D721Med (cell line): ENCODE data around the gene SUMO1.

Experiments used
- DNase-seq: peaks from one replicate; pipeline ENCODE4 v3.0.0; 2011; ENCODE audit warnings: low spot score; ENCODE audit not compliant: insufficient read length
- FAIRE-seq: peaks from 2 replicates; lab custom pipeline; 2011; peaks lifted over from hg19 to GRCh38; lab: Jason Lieb, UNC
- TF ChIP-seq, protein P1 (sequence below): IDR thresholded peaks from 2 replicates; pipeline ENCODE4 v1.5.1; 2012; ENCODE audit warnings: mild to moderate bottlenecking, control low read depth; ENCODE audit not compliant: insufficient read depth; ENCODE audit errors: missing control alignments

The SUMO1 gene

DNA sequence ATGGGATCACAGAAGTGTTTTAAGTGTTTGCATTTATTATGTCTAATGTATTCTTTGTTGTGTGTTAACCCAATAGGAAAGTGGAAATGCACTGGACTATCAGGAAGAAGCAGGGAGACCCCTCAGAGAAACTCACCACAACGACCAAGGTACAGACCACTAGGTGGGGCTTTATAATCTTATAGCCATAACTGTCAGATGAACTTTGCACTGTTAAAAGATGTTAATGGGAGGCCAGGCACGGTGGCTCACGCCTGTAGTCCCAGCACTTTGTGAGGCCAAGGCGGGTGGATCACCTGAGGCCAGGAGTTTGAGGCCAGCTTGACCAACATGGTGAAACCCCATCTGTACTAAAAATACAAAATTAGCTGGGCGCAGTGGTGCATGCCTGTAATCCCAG is 73.2 kb downstream of the SUMO1 start:
- no peak for FAIRE-seq
- TF ChIP-seq, protein P1, sequence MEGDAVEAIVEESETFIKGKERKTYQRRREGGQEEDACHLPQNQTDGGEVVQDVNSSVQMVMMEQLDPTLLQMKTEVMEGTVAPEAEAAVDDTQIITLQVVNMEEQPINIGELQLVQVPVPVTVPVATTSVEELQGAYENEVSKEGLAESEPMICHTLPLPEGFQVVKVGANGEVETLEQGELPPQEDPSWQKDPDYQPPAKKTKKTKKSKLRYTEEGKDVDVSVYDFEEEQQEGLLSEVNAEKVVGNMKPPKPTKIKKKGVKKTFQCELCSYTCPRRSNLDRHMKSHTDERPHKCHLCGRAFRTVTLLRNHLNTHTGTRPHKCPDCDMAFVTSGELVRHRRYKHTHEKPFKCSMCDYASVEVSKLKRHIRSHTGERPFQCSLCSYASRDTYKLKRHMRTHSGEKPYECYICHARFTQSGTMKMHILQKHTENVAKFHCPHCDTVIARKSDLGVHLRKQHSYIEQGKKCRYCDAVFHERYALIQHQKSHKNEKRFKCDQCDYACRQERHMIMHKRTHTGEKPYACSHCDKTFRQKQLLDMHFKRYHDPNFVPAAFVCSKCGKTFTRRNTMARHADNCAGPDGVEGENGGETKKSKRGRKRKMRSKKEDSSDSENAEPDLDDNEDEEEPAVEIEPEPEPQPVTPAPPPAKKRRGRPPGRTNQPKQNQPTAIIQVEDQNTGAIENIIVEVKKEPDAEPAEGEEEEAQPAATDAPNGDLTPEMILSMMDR = no peak
- no peak for DNase-seq

- FAIRE-seq (peak; percentile 76), DNase-seq (no peak)
- TF ChIP-seq, protein P1 = no peak
These were observed 74.0 kb downstream of the SUMO1 start for GRCh38 chr2:202164411-202164810.

DNA sequence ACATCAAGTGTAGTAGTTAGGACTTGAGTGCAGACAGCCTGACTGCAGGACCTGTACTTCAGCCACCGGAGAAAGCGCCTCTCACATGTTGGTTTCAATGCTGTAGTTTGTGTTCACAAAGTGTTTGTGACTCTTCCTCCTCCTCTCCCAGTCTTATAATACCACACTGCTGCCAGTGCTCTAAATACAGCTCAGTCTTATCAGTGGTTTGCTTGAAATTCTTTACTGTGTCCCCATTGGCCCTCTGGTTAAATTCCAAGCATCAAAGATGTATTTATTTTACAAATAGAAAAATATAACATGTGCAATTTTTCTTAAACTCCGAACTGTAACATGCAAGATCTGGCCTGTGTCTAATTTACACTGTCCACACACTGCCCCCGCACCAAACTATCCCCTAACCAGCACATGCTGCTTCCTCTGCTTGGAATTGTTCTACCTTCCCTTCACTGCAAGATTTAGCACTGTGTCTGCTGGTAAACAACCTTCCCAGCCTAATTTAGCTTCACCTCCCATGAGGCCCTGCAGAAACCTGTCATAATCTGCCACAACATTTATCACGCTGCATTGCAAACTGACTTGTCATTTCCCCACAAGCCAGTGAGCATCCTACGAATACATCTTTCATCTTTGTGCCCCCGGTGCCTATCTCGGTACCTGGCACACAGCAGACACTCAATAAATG is 77.1 kb downstream of the SUMO1 start:
- FAIRE-seq (no peak), DNase-seq (no peak)
- TF ChIP-seq, protein P1 = no peak

DNA sequence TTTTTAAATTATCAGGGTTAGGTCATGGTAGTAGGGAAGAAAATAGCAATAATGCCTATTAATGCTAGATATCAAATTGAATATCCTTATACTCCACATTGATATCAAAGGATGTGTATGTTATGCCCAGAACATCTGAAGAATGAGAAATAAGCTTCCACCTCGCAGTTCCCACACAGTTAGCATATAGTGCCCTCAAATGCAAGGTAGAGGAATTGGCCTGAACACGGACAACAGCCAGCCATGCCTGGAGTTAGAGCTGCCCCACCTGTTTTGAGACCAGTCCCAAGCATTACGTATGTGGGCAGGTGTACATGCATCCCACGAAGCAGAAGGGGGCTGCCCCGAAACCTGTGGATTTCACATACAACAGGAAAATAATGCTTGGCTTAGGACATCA is 79.6 kb downstream of the SUMO1 start:
- TF ChIP-seq, protein P1 = peak; percentile 42
- DNase-seq (no peak), FAIRE-seq (no peak)

GRCh38 chr2:202157211-202157990 is 81.0 kb downstream of the SUMO1 start:
- FAIRE-seq = no peak
- no peak for DNase-seq
- TF ChIP-seq, protein P1 = no peak
